ENCODE data around the gene RBBP5.

RBBP5 gene

GRCh38 chr1:205074084-205074483 is 47.7 kb downstream of the RBBP5 start:
- DNase-seq (ENCODE audit: low read depth in 2 of 2): no peak

DNA sequence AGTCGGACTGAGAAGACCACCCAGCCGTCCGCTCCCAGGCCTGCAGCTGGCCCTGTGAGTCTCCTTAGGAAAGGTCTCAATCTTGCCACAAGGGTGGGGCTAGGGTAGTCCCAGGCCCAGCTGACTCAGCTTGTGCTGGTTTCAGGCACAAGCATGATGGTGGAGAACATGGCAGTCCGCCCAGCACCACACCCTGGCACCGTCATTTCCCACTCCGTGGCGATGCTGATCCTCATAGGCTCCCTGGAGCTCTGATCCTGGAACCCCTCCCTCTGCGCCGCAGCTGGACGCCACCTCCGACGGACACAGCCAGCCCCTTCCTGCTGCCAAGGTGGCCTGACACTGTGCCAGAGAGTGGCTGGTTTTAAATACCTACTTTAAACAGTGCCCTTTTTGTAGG is 48.3 kb downstream of the RBBP5 start:
- no peak for DNase-seq (ENCODE audit: low read depth in 2 of 2)

DNA sequence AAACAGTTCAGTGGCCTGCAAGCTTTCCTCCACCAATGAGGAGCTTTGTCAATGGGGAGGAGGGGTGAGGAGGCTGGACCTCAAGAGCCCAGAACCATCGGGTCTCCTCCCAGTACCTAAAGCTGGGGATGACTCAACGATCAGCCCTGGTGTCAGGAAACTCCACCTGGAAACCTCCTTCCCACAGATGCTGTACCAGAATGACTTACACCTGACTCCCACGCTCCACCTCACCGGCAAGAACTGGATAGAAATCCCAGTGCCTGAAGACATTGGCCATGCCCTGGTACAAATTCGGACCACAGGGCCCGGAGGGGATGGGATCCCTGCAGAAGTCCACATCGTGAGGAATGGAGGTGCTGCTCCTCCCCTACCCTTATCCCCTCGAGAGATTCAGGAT is 48.9 kb downstream of the RBBP5 start:
- no peak for DNase-seq (ENCODE audit: low read depth in 2 of 2)

GRCh38 chr1:205072286-205072685 is 49.5 kb downstream of the RBBP5 start:
- no peak for DNase-seq (ENCODE audit: low read depth in 2 of 2)

- DNase-seq (ENCODE audit: low read depth in 2 of 2): no peak
Measured at GRCh38 chr1:205071801-205072200, 50.0 kb downstream of the RBBP5 start.

DNA sequence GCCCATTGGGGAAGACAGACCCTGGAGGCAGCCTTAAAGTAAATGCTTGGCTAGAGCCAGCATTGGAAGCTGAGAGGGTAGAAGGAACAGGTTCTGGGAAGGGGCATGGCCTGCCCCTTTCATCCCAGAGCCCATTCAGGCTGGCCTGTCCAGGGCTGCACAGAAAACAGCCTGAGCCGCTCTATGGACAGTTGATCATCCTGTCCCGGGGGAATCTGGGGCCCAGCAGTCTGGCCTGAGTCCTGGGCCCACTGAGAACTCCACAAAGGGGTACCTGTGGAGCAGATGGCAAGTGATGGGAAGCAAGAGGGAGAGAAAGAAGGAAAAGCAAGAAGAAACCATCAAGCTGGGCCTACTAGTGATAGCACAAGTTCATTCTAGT is 50.8 kb downstream of the RBBP5 start:
- no peak for DNase-seq (ENCODE audit: low read depth in 2 of 2)

DNA sequence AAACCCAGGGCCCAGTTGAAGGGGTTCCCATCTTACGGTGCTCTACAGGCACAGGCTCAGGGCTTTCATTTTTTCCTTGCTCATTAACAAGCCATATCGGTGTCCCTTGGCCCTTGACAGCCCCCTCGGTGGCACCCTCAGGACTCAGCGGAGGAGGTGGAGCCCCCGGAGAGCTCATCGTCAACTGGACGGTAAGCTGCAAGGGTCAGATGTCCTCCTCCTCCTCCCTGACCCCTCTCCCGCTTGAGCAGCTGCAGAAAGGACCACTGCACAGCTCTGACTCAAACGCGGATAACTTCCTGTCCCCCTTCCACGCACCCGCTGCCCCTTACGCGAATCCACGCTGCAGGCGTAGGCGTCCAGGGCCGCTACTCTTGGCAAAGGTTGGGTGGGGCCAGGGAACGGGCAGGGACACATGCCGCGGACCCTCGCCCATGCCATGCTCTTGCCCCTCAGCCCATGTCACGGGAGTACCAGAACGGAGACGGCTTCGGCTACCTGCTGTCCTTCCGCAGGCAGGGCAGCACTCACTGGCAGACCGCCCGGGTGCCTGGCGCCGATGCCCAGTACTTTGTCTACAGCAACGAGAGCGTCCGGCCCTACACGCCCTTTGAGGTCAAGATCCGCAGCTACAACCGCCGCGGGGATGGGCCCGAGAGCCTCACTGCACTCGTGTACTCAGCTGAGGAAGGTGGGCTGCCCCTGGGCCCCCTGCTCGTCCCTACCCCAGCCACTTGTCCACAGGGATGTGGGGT is 52.2 kb downstream of the RBBP5 start:
- DNase-seq (ENCODE audit: low read depth in 2 of 2): no peak

- no peak for DNase-seq (ENCODE audit: low read depth in 2 of 2)
Measured at GRCh38 chr1:205068457-205069040, 53.2 kb downstream of the RBBP5 start.

- DNase-seq (ENCODE audit: low read depth in 2 of 2): no peak
Measured at GRCh38 chr1:205068001-205068400, 53.8 kb downstream of the RBBP5 start.

DNA sequence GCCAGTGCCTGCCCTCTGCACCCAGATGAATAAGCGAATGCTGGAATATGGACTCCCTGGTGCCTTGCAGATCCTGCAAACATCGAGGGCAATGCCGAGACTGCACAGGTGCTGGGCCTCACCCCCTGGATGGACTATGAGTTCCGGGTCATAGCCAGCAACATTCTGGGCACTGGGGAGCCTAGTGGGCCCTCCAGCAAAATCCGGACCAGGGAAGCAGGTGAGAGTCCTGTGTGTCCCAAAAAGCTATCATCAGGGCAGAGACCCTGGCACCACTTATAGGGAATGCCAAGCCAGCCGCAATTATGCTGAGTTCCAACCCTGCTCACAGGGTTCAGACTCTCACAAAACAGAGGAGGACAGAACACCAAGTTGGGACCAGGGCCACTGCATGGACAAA is 54.7 kb downstream of the RBBP5 start:
- DNase-seq (ENCODE audit: low read depth in 2 of 2): no peak

DNA sequence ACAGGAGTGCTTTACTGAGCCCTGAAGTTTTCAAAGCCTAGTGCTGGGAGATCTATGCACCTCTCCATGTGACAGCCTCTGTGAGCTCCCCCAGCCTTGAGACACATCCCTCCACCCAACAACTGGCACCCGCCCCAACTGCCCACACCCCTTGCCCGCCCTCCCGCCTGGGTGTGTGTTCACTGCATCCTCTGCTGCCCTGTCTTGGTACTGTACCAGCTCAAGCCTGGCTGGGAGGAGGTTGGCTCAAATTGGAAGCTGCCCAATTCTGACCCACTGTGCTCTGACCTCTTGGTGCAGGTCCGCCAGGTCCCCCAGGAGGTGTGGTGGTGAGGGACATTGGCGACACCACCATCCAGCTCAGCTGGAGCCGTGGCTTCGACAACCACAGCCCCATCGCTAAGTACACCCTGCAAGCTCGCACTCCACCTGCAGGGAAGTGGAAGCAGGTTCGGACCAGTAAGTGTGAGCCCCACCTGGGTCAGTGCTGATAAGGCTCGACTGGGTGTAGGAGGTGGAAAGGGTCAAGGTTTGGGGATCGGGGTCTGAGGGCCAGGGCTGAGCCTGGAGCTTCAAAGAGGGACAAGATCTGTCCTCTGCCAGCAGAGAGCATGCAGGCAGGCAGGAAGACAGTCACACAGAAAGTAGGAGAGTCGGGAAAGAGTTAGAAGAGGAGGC is 55.5 kb downstream of the RBBP5 start:
- no peak for DNase-seq (ENCODE audit: low read depth in 2 of 2)

DNA sequence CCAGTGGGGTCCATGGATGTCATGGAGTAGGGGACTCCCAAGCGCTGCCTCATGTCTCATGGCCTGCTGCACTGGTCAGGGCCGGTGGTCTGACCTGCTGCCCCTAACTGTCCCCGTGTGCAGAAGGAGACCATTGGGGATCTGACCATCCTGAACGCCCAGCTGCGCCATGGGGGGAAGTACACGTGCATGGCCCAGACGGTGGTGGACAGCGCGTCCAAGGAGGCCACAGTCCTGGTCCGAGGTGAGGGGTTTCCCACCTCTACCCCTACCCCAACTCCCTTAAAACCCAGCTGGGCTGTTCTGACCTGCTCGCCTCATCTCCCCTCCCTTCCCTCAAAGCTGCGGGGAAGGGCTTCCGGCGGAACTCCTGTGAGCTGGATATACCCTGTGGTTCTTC is 56.1 kb downstream of the RBBP5 start:
- DNase-seq (ENCODE audit: low read depth in 2 of 2): no peak

DNA sequence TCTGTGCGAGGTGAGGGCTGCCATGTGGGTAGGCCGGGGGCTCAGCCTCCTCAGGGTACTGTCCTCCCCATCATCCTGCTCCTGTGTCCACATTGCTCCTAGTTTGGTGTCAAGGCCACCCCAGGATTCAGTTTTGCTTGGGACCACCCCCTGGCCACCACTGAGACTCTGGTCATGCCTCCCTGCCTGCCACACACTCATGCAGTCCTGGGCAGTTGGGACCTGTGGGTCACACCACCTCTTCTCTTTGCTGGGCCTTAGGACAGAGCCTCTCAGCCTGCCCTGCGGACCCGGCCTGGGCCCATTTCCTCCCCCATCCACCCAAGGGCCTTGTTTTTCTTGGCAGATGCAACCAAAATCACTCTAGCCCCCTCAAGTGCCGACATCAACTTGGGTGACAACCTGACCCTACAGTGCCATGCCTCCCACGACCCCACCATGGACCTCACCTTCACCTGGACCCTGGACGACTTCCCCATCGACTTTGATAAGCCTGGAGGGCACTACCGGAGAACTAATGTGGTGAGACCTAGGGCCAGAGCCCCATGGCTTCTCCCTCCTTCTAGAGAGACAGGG is 56.9 kb downstream of the RBBP5 start:
- DNase-seq (ENCODE audit: low read depth in 2 of 2): no peak

GRCh38 chr1:205064301-205064700 is 57.5 kb downstream of the RBBP5 start:
- DNase-seq (ENCODE audit: low read depth in 2 of 2): no peak

DNA sequence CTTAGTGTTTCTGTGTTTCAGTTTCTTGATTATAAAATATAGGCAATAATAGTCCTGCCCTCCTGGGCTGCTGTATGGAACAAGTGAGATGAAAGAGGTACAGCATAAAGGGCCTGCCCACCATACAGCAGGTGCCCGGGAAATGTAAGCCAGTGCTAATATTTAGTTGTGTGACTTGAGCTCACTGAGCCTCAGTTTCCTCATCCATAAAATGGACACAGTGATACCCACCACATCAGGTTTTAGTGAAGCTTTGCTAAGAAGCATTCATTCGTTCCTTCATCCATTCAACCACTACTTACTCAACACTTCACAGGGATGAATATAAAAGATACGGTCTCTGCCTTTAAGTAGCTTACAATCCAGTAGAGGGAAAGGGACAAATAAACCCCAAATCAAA is 58.9 kb downstream of the RBBP5 start:
- no peak for DNase-seq (ENCODE audit: low read depth in 2 of 2)

GRCh38 chr1:205062319-205062718 is 59.5 kb downstream of the RBBP5 start:
- DNase-seq (ENCODE audit: low read depth in 2 of 2): no peak

DNA sequence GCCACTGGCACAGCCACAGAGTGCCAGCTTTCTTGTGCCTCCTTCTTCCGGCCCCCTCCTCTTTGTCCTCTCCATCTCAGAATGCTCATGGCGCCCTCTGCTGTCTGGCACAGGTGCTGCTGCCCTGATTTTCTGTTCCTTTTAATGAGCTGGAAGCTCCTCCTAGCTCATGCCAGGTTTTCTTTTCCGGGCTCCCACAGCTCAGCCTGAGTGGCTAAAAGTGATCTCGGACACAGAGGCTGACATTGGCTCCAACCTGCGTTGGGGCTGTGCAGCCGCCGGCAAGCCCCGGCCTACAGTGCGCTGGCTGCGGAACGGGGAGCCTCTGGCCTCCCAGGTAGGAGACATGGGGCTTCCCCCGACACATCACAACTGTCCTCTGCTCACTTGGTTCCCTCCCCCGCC is 60.1 kb downstream of the RBBP5 start:
- DNase-seq (ENCODE audit: low read depth in 2 of 2): peak; percentile 39 to 70

GRCh38 chr1:205061227-205061626 is 60.6 kb downstream of the RBBP5 start:
- no peak for DNase-seq (ENCODE audit: low read depth in 2 of 2)

DNA sequence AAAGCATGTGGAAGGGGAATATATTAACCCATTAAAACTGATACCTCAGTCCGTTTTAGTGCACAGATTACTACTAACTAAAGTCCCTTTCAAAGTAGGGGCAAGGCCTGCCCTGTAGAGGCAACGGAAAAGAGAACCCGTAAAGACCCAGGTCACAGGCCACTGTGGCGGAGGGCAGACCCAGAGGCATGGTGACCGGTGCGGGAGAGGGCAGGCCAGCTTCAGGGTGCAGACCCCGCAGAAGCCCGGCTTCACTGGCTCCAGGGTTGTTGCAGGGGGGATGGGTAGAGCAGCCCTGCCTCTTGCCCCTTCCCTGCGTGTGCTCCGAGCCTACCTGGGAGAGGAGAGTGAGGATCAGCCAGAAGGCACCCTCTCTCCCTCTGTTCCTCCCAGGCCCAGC is 61.0 kb downstream of the RBBP5 start:
- no peak for DNase-seq (ENCODE audit: low read depth in 2 of 2)

GRCh38 chr1:205059660-205060059 is 62.1 kb downstream of the RBBP5 start:
- DNase-seq (ENCODE audit: low read depth in 2 of 2): no peak

GRCh38 chr1:205058853-205059252 is 62.9 kb downstream of the RBBP5 start:
- DNase-seq (ENCODE audit: low read depth in 2 of 2): no peak

GRCh38 chr1:205057808-205058575 is 63.8 kb downstream of the RBBP5 start:
- no peak for DNase-seq (ENCODE audit: low read depth in 2 of 2)
